A673 (cell line): ENCODE data around the gene PDE10A. TPM values are rescaled to one million over a fixed set of nuclear protein-coding genes. Genes with fewer than 3 reads are reported as not detected.

ENCODE experiments used
- BruUV-seq: library from RNA; stranded (reverse); fragments of 400-500 nt; replicated peaks from 2 replicates; lab custom pipeline; 2021; lab: Mats Ljungman, UMichigan
- CTCF ChIA-PET: fragments of 300-600 bp; sonication (Branson Sonifier 250); formaldehyde crosslinking; loops from one replicate; lab custom pipeline; 2022; ENCODE audit warnings: antibody characterized with exemption; lab: Charles Lee
- POLR2A ChIA-PET: fragments of 300-600 bp; sonication (Branson Sonifier 250); formaldehyde crosslinking; loops from one replicate; lab custom pipeline; 2022; ENCODE audit warnings: antibody characterized with exemption; ENCODE audit not compliant: low non-redundant PET; lab: Charles Lee
- DNase-seq: peaks from one replicate; pipeline ENCODE4 v3.0.0-alpha.2; 2015; ENCODE audit warnings: low spot score
- H3K27ac ChIP-seq: fragments of 200-600 bp; sonication (generic); 2 replicates; pipeline ENCODE4 v1.5.1; 2016; ENCODE audit warnings: mixed run types, low read depth, mild to moderate bottlenecking, mixed read lengths, antibody characterized with exemption, low read length; ENCODE audit not compliant: poor library complexity, severe bottlenecking
- H3K27me3 ChIP-seq: fragments of 200-600 bp; sonication (generic); replicated peaks from 2 replicates; pipeline ENCODE4 v1.6.1; 2017; ENCODE audit warnings: mixed run types, low read depth, mild to moderate bottlenecking, mixed read lengths, antibody characterized with exemption, low read length; ENCODE audit not compliant: insufficient read depth, poor library complexity
- H3K36me3 ChIP-seq: fragments of 200-600 bp; sonication (generic); 2 replicates; pipeline ENCODE4 v1.6.1; 2016; ENCODE audit warnings: mixed run types, mild to moderate bottlenecking, mixed read lengths, antibody characterized with exemption, low read length; ENCODE audit not compliant: insufficient read depth, poor library complexity, severe bottlenecking
- H3K4me1 ChIP-seq: fragments of 200-600 bp; sonication (generic); 2 replicates; pipeline ENCODE4 v1.6.1; 2017; ENCODE audit warnings: mixed run types, mild to moderate bottlenecking, mixed read lengths, antibody characterized with exemption, low read length; ENCODE audit not compliant: insufficient read depth, poor library complexity, severe bottlenecking
- H3K4me3 ChIP-seq: fragments of 200-600 bp; sonication (generic); 2 replicates; pipeline ENCODE4 v1.5.1; 2016; ENCODE audit warnings: low read depth, mixed run types, mild to moderate bottlenecking, mixed read lengths, low read length; ENCODE audit not compliant: poor library complexity, severe bottlenecking
- H3K9me3 ChIP-seq: fragments of 200-600 bp; sonication (generic); 2 replicates; pipeline ENCODE4 v1.6.1; 2016; ENCODE audit warnings: mixed run types, low read depth, mild to moderate bottlenecking, mixed read lengths, antibody characterized with exemption, low read length; ENCODE audit not compliant: poor library complexity, severe bottlenecking
- CTCF ChIP-seq: fragments of 300-800, 200-600 bp; sonication (generic); conservative IDR thresholded peaks from 2 replicates; pipeline ENCODE4 v1.5.1; 2017; ENCODE audit warnings: low read depth, mild to moderate bottlenecking, antibody characterized with exemption, low read length, moderate library complexity, mixed read lengths
- EZH2 ChIP-seq: fragments of 200-600 bp; sonication (generic); IDR thresholded peaks from 2 replicates; pipeline ENCODE4 v1.6.1; 2017; ENCODE audit warnings: borderline replicate concordance, low read depth, mild to moderate bottlenecking, mixed read lengths, antibody characterized with exemption, low read length; ENCODE audit not compliant: poor library complexity, severe bottlenecking
- intact Hi-C: fragments of 100-400 bp; cut with micrococcal nuclease; formaldehyde crosslinking; loops from one replicate; pipeline ENCODE4 v1.10.0; 2022; ENCODE audit not compliant: unreplicated experiment
- total RNA-seq: library from RNA; stranded (reverse); gene quantifications from 2 replicates; pipeline ENCODE4 v1.2.3, GENCODE V29; 2021

PDE10A gene
- total RNA-seq, 1 experiment from 2014 or later: 2.3 TPM

DNA sequence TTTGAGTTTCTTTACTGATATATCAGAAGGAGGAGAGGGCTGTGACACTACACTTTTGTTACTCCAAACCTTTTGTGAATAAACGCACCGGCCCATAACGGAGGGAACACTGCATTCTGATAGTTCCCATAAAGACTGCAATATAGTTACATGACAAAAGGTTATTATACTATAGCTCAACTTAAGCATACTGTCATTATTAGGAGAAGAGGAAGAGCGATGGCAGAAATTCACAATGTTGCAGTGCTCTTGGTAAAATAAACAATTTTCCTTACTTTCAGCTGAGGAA, 2.3 kb upstream of the PDE10A start:
- CTCF ChIA-PET: no interaction called here

GRCh38 chr6:165664559-165665383, 1.7 kb upstream of the PDE10A start:
- H3K4me3 ChIP-seq: no peak overlapping the region
- no peak for DNase-seq
- H3K4me1 ChIP-seq: no peaks in the 10 kb centered on the region
- POLR2A ChIA-PET: no interaction called here
- intact Hi-C loops: no loop called here
- peaks cover 90% of the 10 kb centered on the region for H3K27me3 ChIP-seq
- TF ChIP-seq EZH2 (peak; percentile 67), CTCF (no peak)
- BruUV-seq: no TSS peak
- no peaks in the 10 kb centered on the region for H3K36me3 ChIP-seq
- no peaks in the 10 kb centered on the region for H3K9me3 ChIP-seq
- CTCF ChIA-PET: no interaction called here
- H3K27ac ChIP-seq: no peak overlapping the region

More for the DNA sequence above, 2.3 kb upstream of the PDE10A start:
- Histone ChIP-seq H3K27ac (no peak overlapping the region), H3K4me3 (no peak overlapping the region), H3K27me3 (peaks cover 90% of the 10 kb centered on the region), H3K4me1 (no peaks in the 10 kb centered on the region), H3K36me3 (no peaks in the 10 kb centered on the region), H3K9me3 (no peaks in the 10 kb centered on the region)
- no peak for DNase-seq
- intact Hi-C loops: no loop called here
- TF ChIP-seq CTCF (no peak), EZH2 (no peak)
- no TSS peak for BruUV-seq
- POLR2A ChIA-PET: no interaction called here

DNA sequence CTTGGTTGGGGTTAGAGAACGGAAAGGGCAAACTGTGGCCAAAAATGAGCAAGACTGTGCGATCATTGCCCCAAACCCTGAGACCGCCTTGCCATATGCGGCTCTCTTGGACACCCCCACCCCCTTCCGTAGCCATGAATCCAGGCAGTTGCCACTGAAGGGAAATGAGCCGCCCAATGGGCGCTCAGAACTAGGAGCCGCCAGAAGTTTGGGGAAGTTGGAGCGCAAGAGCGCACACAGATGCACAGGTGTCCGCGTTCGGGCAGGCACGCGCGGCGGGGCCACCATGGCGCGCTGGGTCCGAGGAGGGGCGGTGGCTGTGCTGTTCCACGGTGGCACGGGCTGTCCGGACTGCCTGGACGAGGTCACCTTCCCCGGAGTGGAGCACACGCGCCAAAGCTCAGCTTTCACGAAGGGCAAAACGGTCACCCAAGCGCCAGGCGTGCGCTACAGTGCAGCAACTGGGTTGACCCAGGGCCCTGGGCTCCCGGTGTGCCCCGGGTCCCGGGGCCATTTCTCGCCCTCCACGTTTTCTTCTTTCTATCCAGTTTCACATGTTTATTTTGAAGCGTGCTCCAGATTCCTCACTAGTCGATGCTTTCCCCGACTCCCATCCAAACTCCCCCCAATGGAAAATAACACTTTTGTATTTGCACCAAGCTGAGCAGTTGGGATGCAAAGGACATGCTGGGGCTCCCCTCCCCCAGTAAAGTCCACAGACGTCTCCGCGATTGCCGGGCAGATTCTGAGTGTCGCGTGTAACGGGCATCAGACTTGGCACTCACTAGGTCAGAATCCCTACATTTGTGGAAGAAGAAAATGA, 906 bp upstream of the PDE10A start:
- DNase-seq: no peak
- Histone ChIP-seq H3K36me3 (no peaks in the 10 kb centered on the region), H3K27me3 (peaks cover 90% of the 10 kb centered on the region), H3K4me3 (peak overlapping the region; percentile 45), H3K27ac (no peak overlapping the region), H3K4me1 (no peaks in the 10 kb centered on the region), H3K9me3 (no peaks in the 10 kb centered on the region)
- ChIA-PET CTCF (no interaction called here), POLR2A (no interaction called here)
- intact Hi-C loops: no loop called here
- TF ChIP-seq EZH2: peak; percentile 63
- TF ChIP-seq CTCF: no peak
- BruUV-seq: no TSS peak
